Kidney (tissue), 14 donors: ENCODE measurements around the gene ARHGAP26. TPM values are rescaled to one million over a fixed set of nuclear protein-coding genes. Genes with fewer than 3 reads are reported as not detected.
A peak's percentile ranks its signal among the peaks of the same experiment; 100 is the strongest.

Experiments used
- DNase-seq, 5 donors: peaks; one replicate each; pipeline ENCODE4 v3.0.0-alpha.2; 2013 to 2020
- FAIRE-seq: peaks from 2 replicates; lab custom pipeline; 2012; peaks lifted over from hg19 to GRCh38; lab: Jason Lieb, UNC
- H3K27ac ChIP-seq, 2 donors: one replicate each; pipeline ENCODE4 v1.7.0; 2013; ENCODE audit warnings: low read depth in 2 of 2, low read length in 2 of 2, inconsistent platforms in 1 of 2
- H3K27me3 ChIP-seq: one replicate; pipeline ENCODE4 v1.7.1; 2013; ENCODE audit warnings: low read length, inconsistent platforms; ENCODE audit not compliant: control insufficient read depth, insufficient read depth
- H3K36me3 ChIP-seq, 3 donors: one replicate each; pipeline versions ENCODE4 v1.7.0 to v1.7.1; 2013; ENCODE audit warnings: low read length in 3 of 3, control low read depth in 1 of 3, inconsistent platforms in 1 of 3; ENCODE audit not compliant: insufficient read depth in 3 of 3, control insufficient read depth in 2 of 3
- H3K4me1 ChIP-seq, 3 donors: one replicate each; pipeline versions ENCODE4 v1.7.0 to v1.7.1; 2013; ENCODE audit warnings: low read length in 3 of 3, inconsistent platforms in 1 of 3, low read depth in 1 of 3; ENCODE audit not compliant: control insufficient read depth in 2 of 3, insufficient read depth in 2 of 3
- H3K4me3 ChIP-seq, 3 donors: one replicate each; pipeline versions ENCODE4 v1.7.0 to v1.8.1; 2013; ENCODE audit warnings: low read length in 3 of 3, control low read depth in 1 of 3, inconsistent platforms in 1 of 3
- H3K9ac ChIP-seq, 3 donors: one replicate each; pipeline versions ENCODE4 v1.7.0 to v1.7.1; 2013; ENCODE audit warnings: low read length in 3 of 3, control low read depth in 1 of 3, inconsistent platforms in 1 of 3
- H3K9me3 ChIP-seq, 3 donors: one replicate each; pipeline versions ENCODE4 v1.7.0 to v1.7.1; 2013; ENCODE audit warnings: low read length in 3 of 3, control low read depth in 1 of 3, inconsistent platforms in 1 of 3; ENCODE audit not compliant: control insufficient read depth in 2 of 3, insufficient read depth in 1 of 3
- intact Hi-C: fragments of 100-400 bp; cut with DNase I; formaldehyde crosslinking; loops from one replicate; pipeline ENCODE4 v1.11.1; 2022
- polyA plus RNA-seq: library from polyadenylated mRNA; stranded (reverse); fragments of 350-450 nt; fragmentation: Illumina TruSeq; extraction: RNeasy Lipid Tissue Mini Kit (QIAGEN cat#74804); gene quantifications from one replicate; pipeline ENCODE4 v1.2.3, GENCODE V29; 2014; ENCODE audit warnings: low read depth, low replicate concordance; ENCODE audit not compliant: insufficient read depth
- total RNA-seq: library from RNA; stranded (reverse); fragmentation: NEBNext Ultra II Directional; extraction: Animal tissue kit (Norgen Biotek cat#: 25700); gene quantifications from one replicate; pipeline ENCODE4 v1.2.1, GENCODE V29; 2021
- TF ChIP-seq, protein P1 (sequence below): IDR thresholded peaks from 3 replicates; pipeline ENCODE4 v1.5.1; 2012; ENCODE audit warnings: mild to moderate bottlenecking, moderate library complexity, borderline replicate concordance; ENCODE audit not compliant: insufficient read depth; ENCODE audit errors: extremely low read depth
- donor health status: control.
- donor health status: control.
- donor health status: control.
- donor health status: control.
- donor health status: control.
- donor health status: DM: yes; HTN: yes; CAD: no.
- donor health status: Normal renal cell carcinoma (clear cell type).

ARHGAP26 gene
- total and polyA plus RNA-seq, 2 donors from 2014 or later = 2.5 to 85.7 TPM

- Histone ChIP-seq H3K4me1 (no peaks in the 10 kb centered on the region), H3K9me3 (no peaks in the 10 kb centered on the region), H3K27me3 (no peaks in the 10 kb centered on the region), H3K4me3 (no peak overlapping the region), H3K27ac (no peak overlapping the region), H3K9ac (no peak overlapping the region), H3K36me3 (no peaks in the 10 kb centered on the region)
- intact Hi-C loops = no loop called here
- DNase-seq = no peak
- FAIRE-seq = no peak
- TF ChIP-seq, protein P1, sequence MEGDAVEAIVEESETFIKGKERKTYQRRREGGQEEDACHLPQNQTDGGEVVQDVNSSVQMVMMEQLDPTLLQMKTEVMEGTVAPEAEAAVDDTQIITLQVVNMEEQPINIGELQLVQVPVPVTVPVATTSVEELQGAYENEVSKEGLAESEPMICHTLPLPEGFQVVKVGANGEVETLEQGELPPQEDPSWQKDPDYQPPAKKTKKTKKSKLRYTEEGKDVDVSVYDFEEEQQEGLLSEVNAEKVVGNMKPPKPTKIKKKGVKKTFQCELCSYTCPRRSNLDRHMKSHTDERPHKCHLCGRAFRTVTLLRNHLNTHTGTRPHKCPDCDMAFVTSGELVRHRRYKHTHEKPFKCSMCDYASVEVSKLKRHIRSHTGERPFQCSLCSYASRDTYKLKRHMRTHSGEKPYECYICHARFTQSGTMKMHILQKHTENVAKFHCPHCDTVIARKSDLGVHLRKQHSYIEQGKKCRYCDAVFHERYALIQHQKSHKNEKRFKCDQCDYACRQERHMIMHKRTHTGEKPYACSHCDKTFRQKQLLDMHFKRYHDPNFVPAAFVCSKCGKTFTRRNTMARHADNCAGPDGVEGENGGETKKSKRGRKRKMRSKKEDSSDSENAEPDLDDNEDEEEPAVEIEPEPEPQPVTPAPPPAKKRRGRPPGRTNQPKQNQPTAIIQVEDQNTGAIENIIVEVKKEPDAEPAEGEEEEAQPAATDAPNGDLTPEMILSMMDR = no peak
These were observed 188.9 kb downstream of the ARHGAP26 start for GRCh38 chr5:142958944-142959682.

DNA sequence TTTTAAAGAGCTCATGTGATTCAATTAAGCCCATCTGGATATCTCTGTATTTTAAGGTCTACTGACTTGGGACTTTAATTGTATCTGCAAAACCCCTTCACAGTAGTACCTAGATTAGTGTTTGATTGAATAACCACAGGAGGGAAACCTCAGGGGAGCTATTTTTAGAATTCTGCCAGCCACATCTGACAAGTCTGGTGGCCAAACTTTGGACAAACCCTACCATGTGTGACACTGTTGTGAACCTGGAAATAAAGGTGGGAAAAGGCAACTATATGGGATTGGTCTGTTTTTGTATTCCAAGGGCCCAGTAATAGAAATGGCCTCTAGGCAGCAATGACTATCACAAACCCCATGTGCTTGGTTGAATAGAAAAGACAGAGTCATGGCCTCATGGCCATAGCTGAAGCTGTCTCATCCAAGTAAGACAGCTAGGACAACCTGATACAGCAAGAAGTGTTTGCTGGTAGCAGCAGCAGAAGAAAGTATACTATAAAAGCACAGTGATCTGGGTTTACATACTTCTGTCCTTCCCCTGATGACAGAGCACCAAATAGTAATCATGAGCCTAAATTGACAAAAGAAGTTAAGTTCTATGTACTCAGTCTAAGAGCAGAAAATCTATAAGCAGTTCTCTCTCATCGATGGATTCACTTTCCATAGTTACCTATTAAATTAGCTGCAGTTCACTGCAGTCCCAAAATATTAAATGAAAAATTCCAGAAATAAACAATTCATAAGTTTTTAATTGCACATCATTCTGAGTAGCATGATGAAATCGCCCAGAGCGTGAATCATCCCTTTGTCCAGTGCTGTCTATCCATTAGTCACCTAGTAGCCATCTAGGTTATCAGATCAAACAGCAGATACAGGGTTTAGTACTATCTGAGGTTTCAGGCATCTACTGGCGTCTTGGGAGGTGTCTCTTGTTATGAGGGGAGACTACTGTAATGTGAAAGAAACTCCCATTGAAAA is 189.8 kb downstream of the ARHGAP26 start:
- no peaks in the 10 kb centered on the region for H3K27me3 ChIP-seq
- H3K9me3 ChIP-seq = no peaks in the 10 kb centered on the region
- H3K27ac ChIP-seq = no peak overlapping the region
- H3K4me3 ChIP-seq = no peak overlapping the region
- FAIRE-seq (no peak), DNase-seq (no peak)
- H3K9ac ChIP-seq = no peak overlapping the region
- intact Hi-C loops = no loop called here
- TF ChIP-seq, protein P1 = no peak
- H3K36me3 ChIP-seq = no peaks in the 10 kb centered on the region
- H3K4me1 ChIP-seq = no peaks in the 10 kb centered on the region

DNA sequence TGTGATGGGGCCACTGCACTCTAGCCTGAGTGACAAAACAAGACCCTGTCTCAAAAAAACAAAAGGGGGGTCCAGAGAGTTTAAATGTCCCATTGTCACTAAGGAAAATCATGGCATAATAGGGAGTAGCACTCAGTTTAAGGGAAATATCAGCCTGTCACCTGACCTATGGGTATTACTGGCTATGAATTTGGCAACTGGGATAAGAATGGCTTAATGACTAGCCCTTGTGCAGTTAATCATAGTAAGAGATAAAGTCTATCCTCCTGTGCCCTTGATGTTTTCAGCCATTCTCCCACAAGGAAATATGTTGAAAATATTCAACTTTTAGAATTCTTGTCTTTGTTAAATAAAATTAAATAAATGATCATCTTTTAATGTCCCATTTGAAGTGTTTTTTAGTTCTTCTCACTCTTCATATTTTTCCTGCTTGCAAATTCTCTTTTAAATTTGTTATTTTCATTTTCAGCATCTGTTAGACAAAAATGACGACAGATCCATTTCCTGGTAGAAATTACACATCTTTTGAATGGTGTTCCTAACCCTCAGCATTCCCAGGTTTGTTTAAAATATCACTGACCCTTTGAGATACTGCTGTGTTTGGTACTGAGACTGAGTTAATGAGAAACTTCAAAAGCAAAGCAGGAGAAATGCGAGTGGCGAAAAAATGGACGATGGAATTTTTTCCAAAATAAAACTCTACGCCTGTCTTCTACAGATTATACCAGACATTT is 191.4 kb downstream of the ARHGAP26 start:
- Histone ChIP-seq H3K9ac (no peak overlapping the region), H3K4me1 (no peaks in the 10 kb centered on the region), H3K27ac (no peak overlapping the region), H3K9me3 (no peaks in the 10 kb centered on the region), H3K27me3 (no peaks in the 10 kb centered on the region), H3K4me3 (peak overlapping the region in 2 of 3 donors; percentile 23 to 29), H3K36me3 (no peaks in the 10 kb centered on the region)
- intact Hi-C loops = no loop called here
- TF ChIP-seq, protein P1 = no peak
- no peak for DNase-seq
- FAIRE-seq = no peak
